Activated CD4-positive, alpha-beta T cell treated with anti-CD3 and anti-CD28 coated beads, Interleukin-2, amount 10 ng/mL, durations not matched to agents 7 days and 5 days (primary cell): Measurements from ENCODE around the gene WDR44. TPM values are rescaled to one million over a fixed set of nuclear protein-coding genes. Genes with fewer than 3 reads are reported as not detected.

Experiments
- CTCF ChIA-PET: fragments of 350-600 bp; sonication (Branson Sonifier 250); formaldehyde crosslinking; loops from one replicate; lab custom pipeline; 2021; ENCODE audit warnings: antibody characterized with exemption; lab: Charles Lee
- POLR2A ChIA-PET: fragments of 350-600 bp; sonication (Branson Sonifier 250); formaldehyde crosslinking; loops from one replicate; lab custom pipeline; 2021; ENCODE audit warnings: antibody characterized with exemption; lab: Charles Lee
- DNase-seq: peaks from one replicate; pipeline ENCODE4 v3.0.0-alpha.2; 2020
- H3K27ac Mint-ChIP-seq: one replicate; pipeline ENCODE4 v1.8.0; 2021; ENCODE audit warnings: mild to moderate bottlenecking, moderate library complexity, mixed read lengths
- H3K27me3 Mint-ChIP-seq: one replicate; pipeline ENCODE4 v1.8.0; 2021; ENCODE audit warnings: mixed read lengths
- H3K36me3 Mint-ChIP-seq: one replicate; pipeline ENCODE4 v1.8.0; 2021; ENCODE audit warnings: low read depth, mixed read lengths
- H3K4me1 Mint-ChIP-seq: one replicate; pipeline ENCODE4 v1.8.0; 2021; ENCODE audit warnings: mixed read lengths
- H3K4me3 Mint-ChIP-seq: one replicate; pipeline ENCODE4 v1.8.0; 2021; ENCODE audit warnings: mild to moderate bottlenecking, moderate library complexity, mixed read lengths
- H3K9me3 Mint-ChIP-seq: one replicate; pipeline ENCODE4 v1.8.0; 2021; ENCODE audit warnings: mixed read lengths
- microRNA-seq: library from miRNA; unstranded; fragments of <30 nt; microRNA quantifications from one replicate; pipeline ENCODE4 v1.2.0, GENCODE V29; 2021; ENCODE audit warnings: borderline microRNAs expressed, borderline replicate concordance
- total RNA-seq, 2 experiments: library from RNA; stranded (reverse); gene quantifications; one replicate each; pipeline ENCODE4 v1.2.3, GENCODE V29; 2021

The WDR44 gene
- total RNA-seq, 2 experiments from 2014 or later: 21.7 to 23.3 TPM

DNA sequence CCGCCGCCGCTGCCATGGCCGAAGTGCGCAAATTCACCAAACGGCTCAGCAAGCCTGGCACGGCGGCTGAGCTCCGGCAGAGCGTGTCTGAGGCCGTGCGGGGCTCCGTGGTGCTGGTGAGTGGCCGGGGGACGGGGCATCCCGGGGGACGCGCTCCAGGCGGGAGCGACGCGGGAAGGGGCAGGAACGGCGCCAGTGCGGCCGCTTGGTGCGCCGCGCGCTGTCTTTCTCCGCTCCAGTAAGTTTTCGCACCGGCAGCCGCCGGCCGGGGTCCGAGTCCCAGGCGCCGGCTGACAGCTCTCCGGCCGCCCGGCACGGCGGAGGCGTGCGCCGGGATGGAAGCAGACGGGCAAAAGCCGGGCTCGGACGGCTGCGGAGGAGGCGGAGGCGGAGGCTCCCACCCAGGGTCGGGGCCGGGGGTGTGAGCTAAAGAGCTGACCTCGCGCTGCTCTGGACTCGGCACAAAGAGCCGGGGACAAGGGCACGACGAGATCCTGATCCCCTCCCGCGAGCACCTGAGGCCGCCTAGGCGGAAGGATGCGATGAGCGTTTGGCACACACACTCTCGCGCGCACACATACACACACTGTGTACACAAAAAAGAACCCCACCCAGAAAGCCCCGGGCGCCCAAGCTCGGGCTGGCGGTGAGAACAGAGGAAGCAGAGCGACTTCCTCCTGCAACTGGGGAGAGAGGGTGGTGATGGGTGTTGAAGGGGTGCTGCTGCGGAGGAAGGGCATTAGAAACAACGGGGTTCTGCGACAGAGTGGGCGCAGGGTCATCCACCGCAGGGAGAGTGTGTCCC is 150.3 kb downstream of the WDR44 start:
- H3K27ac Mint-ChIP-seq: peak overlapping the region; percentile 100
- DNase-seq: peak; percentile 86

DNA sequence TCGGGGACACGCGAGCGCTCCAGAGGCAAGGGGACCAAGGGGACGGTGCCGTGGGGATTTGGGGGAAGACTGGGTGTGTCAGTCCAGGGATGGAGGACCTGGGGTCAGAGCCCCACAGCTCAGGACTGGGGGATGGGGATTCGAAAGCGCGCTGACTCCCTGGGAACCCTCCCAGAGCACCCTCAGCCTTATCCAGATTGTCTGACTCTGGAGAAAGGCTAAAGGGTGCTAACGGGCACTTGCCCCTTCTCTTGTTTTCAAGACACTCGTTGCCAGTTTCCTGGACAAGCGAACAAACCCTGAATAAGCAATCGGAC is 150.8 kb downstream of the WDR44 start:
- Mint-ChIP-seq H3K9me3 (no peaks in the 10 kb centered on the region), H3K4me3 (peak overlapping the region; percentile 98), H3K27ac (peak overlapping the region; percentile 100), H3K36me3 (peaks cover 22% of the 10 kb centered on the region), H3K4me1 (peaks cover 34% of the 10 kb centered on the region), H3K27me3 (no peaks in the 10 kb centered on the region)
- ChIA-PET CTCF (interaction anchor here (1.0 to 1.5 kb wide), 4 partner anchors 26 to 105 kb away, joined by 3 to 4 read pairs (median 3); no protein-coding TSS in a partner anchor), POLR2A (interaction anchor here (0.6 to 1.9 kb wide), 2 partner anchors 32 to 39 kb away, joined by 3 to 6 read pairs; no protein-coding TSS in a partner anchor)
- DNase-seq: no peak

More for the DNA sequence above, 150.3 kb downstream of the WDR44 start:
- Mint-ChIP-seq H3K4me3 (peak overlapping the region; percentile 98), H3K27me3 (no peaks in the 10 kb centered on the region), H3K9me3 (no peaks in the 10 kb centered on the region), H3K4me1 (peaks cover 33% of the 10 kb centered on the region), H3K36me3 (peaks cover 22% of the 10 kb centered on the region)
- POLR2A ChIA-PET: interaction anchor here (0.6 to 1.9 kb wide), 3 partner anchors 26 to 40 kb away, joined by 3 to 6 read pairs (median 3); no protein-coding TSS in a partner anchor
- CTCF ChIA-PET: interaction anchor here (1.0 to 1.5 kb wide), 5 partner anchors 26 to 105 kb away, joined by 3 to 4 read pairs (median 3); no protein-coding TSS in a partner anchor

DNA sequence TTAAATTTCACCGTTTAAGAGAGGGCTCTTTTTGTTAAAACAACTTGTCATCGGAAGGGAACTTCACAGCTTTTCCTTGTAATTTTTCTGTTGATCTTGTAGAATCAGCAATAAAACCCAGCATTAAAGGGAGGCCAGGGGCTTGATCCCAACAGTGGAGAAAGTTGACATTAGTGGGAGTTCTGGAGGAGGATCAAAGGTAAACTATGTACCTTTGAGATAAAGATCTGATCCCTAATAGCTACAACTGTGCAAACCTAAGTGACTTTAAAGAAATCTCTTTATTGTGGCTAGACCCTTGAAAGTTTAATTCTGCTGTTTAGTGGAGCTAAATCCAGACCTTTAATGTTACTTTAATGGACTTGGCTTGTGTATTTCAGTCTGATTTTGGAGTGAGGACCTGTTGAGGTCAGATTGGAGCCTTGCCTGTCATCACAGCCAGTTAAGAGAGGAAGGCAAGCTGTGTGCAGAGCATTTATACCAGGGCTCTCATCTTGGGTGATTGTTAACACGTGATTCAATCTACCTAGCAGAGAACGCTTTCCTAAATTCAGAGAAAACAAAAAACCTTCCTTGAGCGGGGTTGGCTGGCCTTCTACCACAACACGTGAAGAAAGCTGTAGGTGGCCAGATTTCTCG is 151.4 kb downstream of the WDR44 start:
- H3K27ac Mint-ChIP-seq: peak overlapping the region; percentile 100
- DNase-seq: peak; percentile 48
- ChIA-PET CTCF (interaction anchor here (1.0 to 1.6 kb wide), 5 partner anchors 25 to 104 kb away, joined by 3 to 4 read pairs (median 3); no protein-coding TSS in a partner anchor), POLR2A (interaction anchor here (0.6 kb wide), 1 partner anchor 39 kb away, joined by 3 read pairs; no protein-coding TSS in a partner anchor)
- H3K4me3 Mint-ChIP-seq: peak overlapping the region; percentile 98
- H3K27me3 Mint-ChIP-seq: no peaks in the 10 kb centered on the region
- H3K9me3 Mint-ChIP-seq: no peaks in the 10 kb centered on the region
- H3K4me1 Mint-ChIP-seq: peaks cover 40% of the 10 kb centered on the region
- peaks cover 27% of the 10 kb centered on the region for H3K36me3 Mint-ChIP-seq

DNA sequence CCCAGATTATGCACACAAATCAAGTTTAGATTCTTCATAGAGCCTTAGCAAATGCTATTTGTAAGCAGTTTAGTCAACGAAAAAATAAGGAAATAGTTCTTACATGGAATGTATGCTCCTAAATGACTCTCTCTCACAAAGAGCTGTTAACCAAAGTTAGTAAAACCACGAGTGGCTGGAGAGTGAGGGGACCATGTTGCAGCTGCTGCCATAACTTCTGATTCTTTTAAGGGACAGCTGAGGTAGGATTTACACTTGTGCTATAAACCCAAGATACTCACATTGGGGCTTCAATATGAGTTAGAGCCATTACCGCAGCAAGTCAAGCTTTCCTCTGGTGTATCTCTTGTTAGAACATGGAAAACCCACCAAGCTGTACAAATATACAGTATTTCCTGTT is 152.4 kb downstream of the WDR44 start:
- Mint-ChIP-seq H3K36me3 (peaks cover 35% of the 10 kb centered on the region), H3K9me3 (no peaks in the 10 kb centered on the region), H3K27me3 (no peaks in the 10 kb centered on the region), H3K27ac (peak overlapping the region; percentile 100), H3K4me3 (peak overlapping the region; percentile 98), H3K4me1 (peaks cover 48% of the 10 kb centered on the region)
- CTCF ChIA-PET: interaction anchor here (0.7 to 1.6 kb wide), 2 partner anchors 27 to 271 kb away, joined by 3 read pairs; no protein-coding TSS in a partner anchor
- POLR2A ChIA-PET: no interaction called here
- DNase-seq: no peak

DNA sequence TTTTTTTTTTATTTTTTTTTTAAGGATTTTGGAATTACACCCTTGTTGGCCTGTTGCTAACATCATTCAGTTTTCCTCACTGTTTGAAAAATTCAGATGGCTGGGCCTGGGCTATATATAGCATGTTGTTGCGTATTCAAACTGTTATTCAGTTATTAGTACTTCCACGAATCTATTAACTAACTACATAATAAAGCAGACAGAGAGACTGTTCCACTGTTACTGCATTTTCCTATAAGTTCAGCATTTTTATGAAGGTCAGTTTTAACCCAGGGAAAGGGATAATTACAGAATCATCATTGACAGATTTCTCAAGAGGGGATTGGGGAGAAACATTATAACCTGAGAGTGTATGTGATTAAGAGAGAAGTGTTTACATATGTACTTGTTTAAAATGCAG is 152.8 kb downstream of the WDR44 start:
- Mint-ChIP-seq H3K4me3 (peak overlapping the region; percentile 43), H3K4me1 (peaks cover 52% of the 10 kb centered on the region), H3K27ac (no peak overlapping the region)

DNA sequence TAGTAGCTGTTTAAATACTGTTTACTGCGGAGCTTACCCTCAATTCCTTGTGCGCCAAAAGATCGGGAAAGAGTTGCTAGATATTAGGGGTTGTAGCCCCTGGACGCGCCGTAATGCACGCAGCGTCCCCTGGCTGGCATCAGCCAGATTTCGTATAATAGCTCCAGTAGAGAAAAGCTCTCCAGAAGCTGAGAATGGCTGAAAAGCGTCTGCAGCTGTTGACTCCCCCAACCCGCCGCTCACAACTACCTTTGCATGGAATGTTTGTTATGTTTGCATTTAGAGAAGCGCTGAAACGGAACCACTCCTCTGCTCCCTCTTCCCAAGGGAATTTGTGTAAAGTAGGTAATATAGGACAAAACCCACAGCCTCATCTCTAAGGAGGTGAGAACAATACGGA is 153.4 kb downstream of the WDR44 start:
- H3K9me3 Mint-ChIP-seq: no peaks in the 10 kb centered on the region
- peak overlapping the region; percentile 22 for H3K4me3 Mint-ChIP-seq
- peaks cover 54% of the 10 kb centered on the region for H3K4me1 Mint-ChIP-seq
- DNase-seq: no peak
- no peak overlapping the region for H3K27ac Mint-ChIP-seq
- no peaks in the 10 kb centered on the region for H3K27me3 Mint-ChIP-seq
- CTCF ChIA-PET: interaction anchor here (1.0 to 2.5 kb wide), 3 partner anchors 10 to 31 kb away, joined by 3 to 6 read pairs (median 3); no protein-coding TSS in a partner anchor
- H3K36me3 Mint-ChIP-seq: peaks cover 38% of the 10 kb centered on the region
- POLR2A ChIA-PET: no interaction called here

More for the DNA sequence above, 152.8 kb downstream of the WDR44 start:
- ChIA-PET CTCF (interaction anchor here (0.7 to 1.6 kb wide), 3 partner anchors 10 to 271 kb away, joined by 3 read pairs; no protein-coding TSS in a partner anchor), POLR2A (no interaction called here)
- no peaks in the 10 kb centered on the region for H3K9me3 Mint-ChIP-seq
- DNase-seq: no peak
- no peaks in the 10 kb centered on the region for H3K27me3 Mint-ChIP-seq
- H3K36me3 Mint-ChIP-seq: peaks cover 37% of the 10 kb centered on the region

Small RNAs within 50 kb of the gene (microRNA-seq; reads per million reads assigned to microRNA genes)
- gene MIR1277: 28.4 reads per million, percentile 54 among the genes with 10 or more reads in this experiment

Other genes starting within 250 kb of the WDR44 start
- under 1 TPM; 0.27 to 0.35 TPM for gene KLHL13, start 229.3 kb upstream of the WDR44 start, total RNA-seq
- gene DOCK11, start 149.7 kb downstream of the WDR44 start, total RNA-seq: 10 to 100 TPM; 76.6 to 77.8 TPM